Stomach (tissue), 9 donors: ENCODE results near the gene UHRF2. TPM values are rescaled to one million over a fixed set of nuclear protein-coding genes. Genes with fewer than 3 reads are reported as not detected.
"Not testable (repeated sequence)": the region's sequence is repeated elsewhere in the genome, so short reads cannot be mapped to it uniquely, and the experiment has no call there.

ENCODE experiments used
- DNase-seq, 2 donors: peaks; one replicate each; pipeline versions ENCODE4 v3.0.0 to v3.0.0-alpha.2; 2013 to 2019
- H3K27ac ChIP-seq, 5 donors: fragments of 200-600 bp in 4 of 5; sonication (generic) in 4 of 5; one replicate each; pipeline ENCODE4 v1.5.1; 2013 to 2019; ENCODE audit warnings: mild to moderate bottlenecking in 1 of 5, moderate library complexity in 1 of 5
- H3K27me3 ChIP-seq, 3 donors: fragments of 200-600 bp; sonication (generic); one replicate each; pipeline ENCODE4 v1.5.1; 2017 to 2019; ENCODE audit warnings: mixed run types in 1 of 3
- H3K36me3 ChIP-seq, 4 donors: fragments of 200-600 bp; sonication (generic); 1 replicate in 3 of 4; 2 replicates in 1 of 4; pipeline ENCODE4 v1.5.1; 2016 to 2019
- H3K4me1 ChIP-seq, 4 donors: fragments of 200-600 bp; sonication (generic); one replicate each; pipeline ENCODE4 v1.5.1; 2016 to 2019
- H3K4me3 ChIP-seq, 4 donors: fragments of 200-600 bp; sonication (generic) in 3 of 4; one replicate each; pipeline ENCODE4 v1.5.1; 2016 to 2019; ENCODE audit warnings: mild to moderate bottlenecking in 1 of 4
- H3K9me3 ChIP-seq, 4 donors: fragments of 200-600 bp; sonication (generic); one replicate each; pipeline ENCODE4 v1.5.1; 2016 to 2019
- CTCF ChIP-seq, 7 experiments: fragments of 450-650 bp in 4 of 7; fragments of 200-600 bp in 3 of 7; sonication (generic) in 3 of 7; IDR thresholded peaks; one replicate each; pipeline ENCODE4 v1.5.1; 2016 to 2019; ENCODE audit warnings: antibody characterized with exemption in 7 of 7, control low read depth in 2 of 7, mild to moderate bottlenecking in 1 of 7
- EP300 ChIP-seq: sonication (generic); formaldehyde crosslinking; IDR thresholded peaks from one replicate; pipeline ENCODE4 v1.6.1; 2017; ENCODE audit warnings: antibody characterized with exemption
- POLR2A ChIP-seq, 4 donors: fragments of 450-650 bp; IDR thresholded peaks; one replicate each; pipeline ENCODE4 v1.6.1; 2016; ENCODE audit warnings: antibody characterized with exemption in 4 of 4, control low read depth in 2 of 4, mild to moderate bottlenecking in 1 of 4, moderate library complexity in 1 of 4
- POLR2AphosphoS5 ChIP-seq, 3 donors: sonication (generic); formaldehyde crosslinking; IDR thresholded peaks; one replicate each; pipeline ENCODE4 v1.6.1; 2016; ENCODE audit warnings: antibody characterized with exemption in 3 of 3
- WGBS, 5 donors: extraction: QIAGEN DNeasy Blood & Tissue Kit in 3 of 5; methylation state at CpG; one replicate each; pipeline versions ENCODE4 v1.1.5 to v1.1.7; 2013 to 2018; 5-methylcytosine and 5-hydroxymethylcytosine counted together
- intact Hi-C: fragments of 100-400 bp; cut with DNase I; formaldehyde crosslinking; loops from one replicate; pipeline ENCODE4 v1.15.1; 2023; ENCODE audit warnings: low total_unique reads
- polyA plus RNA-seq, 3 donors: library from polyadenylated mRNA; stranded (reverse); fragments of 200-250 nt; gene quantifications; one replicate each; pipeline ENCODE4 v1.2.3, GENCODE V29; 2013
- total RNA-seq, 5 donors: library from RNA; depleted of rRNA; stranded (reverse); fragments of >200 nt; gene quantifications; one replicate each; pipeline versions ENCODE4 v1.1.0 to v1.2.3, GENCODE V29; 2014 to 2016
- donor health status: healthy with polysubstance abuse.
- donor health status: Bipolar disorder and iron deficiency.
- donor health status: healthy.

Gene UHRF2
- total and polyA plus RNA-seq, 8 donors, result 9.4 to 114 (median 49.3) TPM

- H3K36me3 ChIP-seq, result no peaks in the 10 kb centered on the region
- intact Hi-C loops, result no loop called here
- no peaks in the 10 kb centered on the region for H3K27me3 ChIP-seq
- no peak overlapping the region for H3K4me3 ChIP-seq
- no peak for DNase-seq
- H3K9me3 ChIP-seq, result no peaks in the 10 kb centered on the region
- H3K27ac ChIP-seq, result no peak overlapping the region
- no peak for TF ChIP-seq POLR2AphosphoS5 (IDR thresholded peaks at IDR 0.05)
- no peak for TF ChIP-seq CTCF (IDR thresholded peaks at IDR 0.05)
- no peak for TF ChIP-seq EP300
- no peak for TF ChIP-seq POLR2A (IDR thresholded peaks at IDR 0.05)
- no peaks in the 10 kb centered on the region for H3K4me1 ChIP-seq
- WGBS, 5 donors, result 88 to 96% (median 91%) methylated on average over 3 of the region's 3 CpGs
Observed at GRCh38 chr9:6535594-6535993, 122.6 kb downstream of the UHRF2 start.

- H3K4me1 ChIP-seq, result no peaks in the 10 kb centered on the region
- no peak overlapping the region for H3K27ac ChIP-seq
- H3K9me3 ChIP-seq, result no peaks in the 10 kb centered on the region
- no peaks in the 10 kb centered on the region for H3K36me3 ChIP-seq
- H3K4me3 ChIP-seq, result no peak overlapping the region
- WGBS, 5 donors, result 64 to 76% (median 70%) methylated on average over 3 of the region's 3 CpGs
- no peak for DNase-seq
- TF ChIP-seq POLR2A (IDR thresholded peaks at IDR 0.05) (no peak), POLR2AphosphoS5 (IDR thresholded peaks at IDR 0.05) (no peak), CTCF (IDR thresholded peaks at IDR 0.05) (no peak), EP300 (no peak)
- intact Hi-C loops, result no loop called here
- H3K27me3 ChIP-seq, result peaks cover 0 to 4% (median 0%) of the 10 kb centered on the region in 3 donors
Observed at GRCh38 chr9:6538666-6539071, 125.7 kb downstream of the UHRF2 start.

GRCh38 chr9:6542617-6543016 is 129.6 kb downstream of the UHRF2 start:
- not testable (repeated sequence) for DNase-seq, H3K27ac ChIP-seq

GRCh38 chr9:6543204-6543603 is 130.2 kb downstream of the UHRF2 start:
- no peak overlapping the region for H3K27ac ChIP-seq
- intact Hi-C loops, result no loop called here
- no peak overlapping the region for H3K4me3 ChIP-seq
- DNase-seq, result no peak
- 65 to 71% (median 68%) methylated on average over 6 of the region's 6 CpGs for WGBS, 5 donors
- H3K4me1 ChIP-seq, result no peaks in the 10 kb centered on the region
- H3K27me3 ChIP-seq, result peaks cover 0 to 4% (median 0%) of the 10 kb centered on the region in 3 donors
- H3K9me3 ChIP-seq, result no peaks in the 10 kb centered on the region
- no peaks in the 10 kb centered on the region for H3K36me3 ChIP-seq
- TF ChIP-seq POLR2AphosphoS5 (IDR thresholded peaks at IDR 0.05) (no peak), CTCF (IDR thresholded peaks at IDR 0.05) (no peak), POLR2A (IDR thresholded peaks at IDR 0.05) (no peak), EP300 (no peak)

More at GRCh38 chr9:6542617-6543016, 129.6 kb downstream of the UHRF2 start:
- H3K27me3 ChIP-seq, H3K4me3 ChIP-seq, H3K36me3 ChIP-seq, H3K9me3 ChIP-seq, H3K4me1 ChIP-seq, intact Hi-C loops: not testable (repeated sequence)
- 82 to 91% (median 85%) methylated on average over 5 of the region's 5 CpGs for WGBS, 5 donors

GRCh38 chr9:6545017-6545691 is 132.2 kb downstream of the UHRF2 start:
- WGBS, 5 donors, result 86 to 92% (median 89%) methylated on average over 8 of the region's 8 CpGs
- intact Hi-C loops, result no loop called here
- TF ChIP-seq POLR2A (IDR thresholded peaks at IDR 0.05) (no peak), EP300 (no peak), POLR2AphosphoS5 (IDR thresholded peaks at IDR 0.05) (no peak), CTCF (IDR thresholded peaks at IDR 0.05) (no peak)
- Histone ChIP-seq H3K27me3 (peaks cover 0 to 4% (median 0%) of the 10 kb centered on the region in 3 donors), H3K36me3 (no peaks in the 10 kb centered on the region), H3K9me3 (no peaks in the 10 kb centered on the region), H3K27ac (no peak overlapping the region), H3K4me3 (no peak overlapping the region), H3K4me1 (no peaks in the 10 kb centered on the region)
- no peak for DNase-seq
